Skin of body (tissue), 2 donors: Measurements from ENCODE around the gene CEACAM20. TPM values are rescaled to one million over a fixed set of nuclear protein-coding genes. Genes with fewer than 3 reads are reported as not detected.
"Not testable (repeated sequence)": the region's sequence is repeated elsewhere in the genome, so short reads cannot be mapped to it uniquely, and the experiment has no call there.

ENCODE experiments used
- DNase-seq: peaks from one replicate; lab custom pipeline; 2025; lab: John Stamatoyannopoulos, UW
- total RNA-seq: library from RNA; depleted of rRNA; stranded (reverse); fragments of >200 nt; gene quantifications from one replicate; pipeline ENCODE4 v1.2.3, GENCODE V29; 2014

Gene CEACAM20
- not detected for total RNA-seq

- no peak for DNase-seq
Measured at GRCh38 chr19:44529536-44529935, at the start of gene CEACAM20. TSS of gene CEACAM20 (minus strand) at chr19:44529675. CDS start at chr19:44529509, 166 bp downstream.

GRCh38 chr19:44577566-44577874 is 48.0 kb upstream of the CEACAM20 start:
- no peak for DNase-seq

GRCh38 chr19:44576843-44577565 is 47.5 kb upstream of the CEACAM20 start:
- no peak for DNase-seq

- no peak for DNase-seq
Measured at GRCh38 chr19:44575116-44575700, 45.7 kb upstream of the CEACAM20 start.

GRCh38 chr19:44574186-44574950 is 44.9 kb upstream of the CEACAM20 start:
- DNase-seq, result no peak

- no peak for DNase-seq
Measured at GRCh38 chr19:44573627-44574026, 44.2 kb upstream of the CEACAM20 start.

GRCh38 chr19:44573183-44573582 is 43.7 kb upstream of the CEACAM20 start:
- no peak for DNase-seq

GRCh38 chr19:44572581-44572900 is 43.1 kb upstream of the CEACAM20 start:
- no peak for DNase-seq

- DNase-seq, result no peak
Measured at GRCh38 chr19:44571830-44572580, 42.5 kb upstream of the CEACAM20 start.

GRCh38 chr19:44570984-44571684 is 41.7 kb upstream of the CEACAM20 start:
- DNase-seq, result no peak

- DNase-seq, result no peak
Measured at GRCh38 chr19:44570603-44570983, 41.1 kb upstream of the CEACAM20 start.

- no peak for DNase-seq
Measured at GRCh38 chr19:44567745-44568144, 38.3 kb upstream of the CEACAM20 start.

- DNase-seq, result no peak
Measured at GRCh38 chr19:44566984-44567383, 37.5 kb upstream of the CEACAM20 start.

GRCh38 chr19:44563086-44563655 is 33.7 kb upstream of the CEACAM20 start:
- not testable (repeated sequence) for DNase-seq

- no peak for DNase-seq
Measured at GRCh38 chr19:44557933-44558332, 28.5 kb upstream of the CEACAM20 start.

- DNase-seq, result no peak
Measured at GRCh38 chr19:44554641-44555246, 25.3 kb upstream of the CEACAM20 start.

GRCh38 chr19:44553478-44554171 is 24.1 kb upstream of the CEACAM20 start:
- no peak for DNase-seq

GRCh38 chr19:44552324-44552723 is 22.8 kb upstream of the CEACAM20 start:
- DNase-seq, result no peak

GRCh38 chr19:44551850-44552249 is 22.4 kb upstream of the CEACAM20 start:
- no peak for DNase-seq

GRCh38 chr19:44550976-44551375 is 21.5 kb upstream of the CEACAM20 start:
- not testable (repeated sequence) for DNase-seq
